Measurements from ENCODE around the gene ELL. TPM values are rescaled to one million over a fixed set of nuclear protein-coding genes. Genes with fewer than 3 reads are reported as not detected.
A peak's percentile ranks its signal among the peaks of the same experiment; 100 is the strongest.

Gene ELL
- total and polyA plus RNA-seq, 5 donors = 9.3 to 19.0 (median 13.6) TPM

GRCh38 chr19:18430417-18431144 lies 91.3 kb downstream of the ELL start:
- intact Hi-C loops (cut with DNase I) = no loop called here
- WGBS = 86% methylated on average over 21 of the region's 21 CpGs
- peak in 2 of 3 donors; percentile 70 to 76 for DNase-seq
- Histone ChIP-seq H3K27me3 (ENCODE audit: control insufficient read depth, insufficient read depth) (no peaks in the 10 kb centered on the region), H3K9me3 (ENCODE audit: control insufficient read depth, low read length) (no peaks in the 10 kb centered on the region), H3K4me3 (ENCODE audit: low read length) (no peak overlapping the region), H3K4me1 (ENCODE audit: control insufficient read depth, insufficient read depth, low read length) (peaks cover 11% of the 10 kb centered on the region), H3K27ac (ENCODE audit: low read length) (no peak overlapping the region)
- no peak for ATAC-seq

DNA sequence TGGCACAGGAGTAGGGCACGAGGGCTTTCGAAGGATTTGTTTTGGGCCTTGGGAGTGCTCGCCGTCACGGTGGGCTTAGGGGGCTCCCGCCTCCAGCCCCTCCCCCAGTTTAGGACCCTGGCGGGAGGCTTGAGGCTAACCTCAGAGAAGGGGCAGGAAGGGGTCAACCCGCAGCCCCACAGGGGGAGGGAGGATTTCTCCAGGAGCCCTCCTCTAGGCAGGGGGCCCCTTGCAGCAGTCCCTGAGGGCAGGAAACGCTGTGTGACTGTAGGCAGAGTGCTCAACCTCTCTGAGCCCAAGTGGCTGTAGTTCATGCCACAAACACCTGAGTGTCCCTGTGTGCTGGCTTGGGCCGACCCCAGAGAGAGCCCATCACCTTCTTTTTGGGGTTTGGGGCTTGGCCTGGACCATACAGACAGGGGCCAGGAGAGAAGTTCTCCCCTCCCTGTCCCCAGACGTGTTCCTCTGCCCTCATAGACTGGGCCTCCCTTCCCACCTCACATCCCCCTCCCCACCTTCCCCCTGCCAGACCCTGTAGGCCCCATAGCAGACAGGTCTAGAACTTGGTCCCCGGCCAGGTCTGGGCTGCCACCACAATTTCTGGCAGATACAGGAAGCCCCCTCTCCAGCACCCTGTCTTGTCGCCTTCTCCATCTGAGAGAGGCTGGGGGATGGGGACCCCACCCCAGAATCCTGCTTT lies 92.0 kb downstream of the ELL start:
- intact Hi-C loops (cut with DNase I) = no loop called here

GRCh38 chr19:18428787-18429674 lies 92.8 kb downstream of the ELL start:
- no peaks in the 10 kb centered on the region for H3K9me3 ChIP-seq (ENCODE audit: control insufficient read depth, low read length)
- intact Hi-C loops (cut with DNase I) = no loop called here
- peaks cover 13% of the 10 kb centered on the region for H3K4me1 ChIP-seq (ENCODE audit: control insufficient read depth, insufficient read depth, low read length)
- 6% methylated on average over 77 of the region's 77 CpGs for WGBS
- no peaks in the 10 kb centered on the region for H3K27me3 ChIP-seq (ENCODE audit: control insufficient read depth, insufficient read depth)
- peak overlapping the region; percentile 49 for H3K4me3 ChIP-seq (ENCODE audit: low read length)
- peak overlapping the region; percentile 35 for H3K27ac ChIP-seq (ENCODE audit: low read length)
- ATAC-seq (peak; percentile 64 to 75), DNase-seq (peak; percentile 89 to 95 (median 95))

More for the DNA sequence above, 92.0 kb downstream of the ELL start:
- DNase-seq = peak in 1 of 3 donors; percentile 61
- 57% methylated on average over 13 of the region's 13 CpGs for WGBS
- peaks cover 13% of the 10 kb centered on the region for H3K4me1 ChIP-seq (ENCODE audit: control insufficient read depth, insufficient read depth, low read length)
- no peaks in the 10 kb centered on the region for H3K27me3 ChIP-seq (ENCODE audit: control insufficient read depth, insufficient read depth)
- no peaks in the 10 kb centered on the region for H3K9me3 ChIP-seq (ENCODE audit: control insufficient read depth, low read length)
- H3K4me3 ChIP-seq (ENCODE audit: low read length) = no peak overlapping the region
- ATAC-seq = no peak
- no peak overlapping the region for H3K27ac ChIP-seq (ENCODE audit: low read length)

GRCh38 chr19:18428173-18428786 lies 93.6 kb downstream of the ELL start:
- ATAC-seq (no peak), DNase-seq (peak in 1 of 3 donors; percentile 56)
- no peak overlapping the region for H3K4me3 ChIP-seq (ENCODE audit: low read length)
- H3K27ac ChIP-seq (ENCODE audit: low read length) = no peak overlapping the region
- intact Hi-C loops (cut with DNase I) = no loop called here
- no peaks in the 10 kb centered on the region for H3K27me3 ChIP-seq (ENCODE audit: control insufficient read depth, insufficient read depth)
- 69% methylated on average over 17 of the region's 17 CpGs for WGBS
- no peaks in the 10 kb centered on the region for H3K9me3 ChIP-seq (ENCODE audit: control insufficient read depth, low read length)
- peaks cover 18% of the 10 kb centered on the region for H3K4me1 ChIP-seq (ENCODE audit: control insufficient read depth, insufficient read depth, low read length)

- H3K4me3 ChIP-seq (ENCODE audit: low read length) = no peak overlapping the region
- intact Hi-C loops (cut with DNase I) = no loop called here
- H3K9me3 ChIP-seq (ENCODE audit: control insufficient read depth, low read length) = no peaks in the 10 kb centered on the region
- H3K27ac ChIP-seq (ENCODE audit: low read length) = no peak overlapping the region
- peaks cover 18% of the 10 kb centered on the region for H3K4me1 ChIP-seq (ENCODE audit: control insufficient read depth, insufficient read depth, low read length)
- WGBS = 81% methylated on average over 12 of the region's 12 CpGs
- DNase-seq (peak in 1 of 3 donors; percentile 56), ATAC-seq (no peak)
- no peaks in the 10 kb centered on the region for H3K27me3 ChIP-seq (ENCODE audit: control insufficient read depth, insufficient read depth)
These were observed 94.1 kb downstream of the ELL start for GRCh38 chr19:18427743-18428113.

GRCh38 chr19:18427080-18427742 lies 94.7 kb downstream of the ELL start:
- H3K9me3 ChIP-seq (ENCODE audit: control insufficient read depth, low read length) = no peaks in the 10 kb centered on the region
- no peaks in the 10 kb centered on the region for H3K27me3 ChIP-seq (ENCODE audit: control insufficient read depth, insufficient read depth)
- H3K4me1 ChIP-seq (ENCODE audit: control insufficient read depth, insufficient read depth, low read length) = peaks cover 18% of the 10 kb centered on the region
- intact Hi-C loops (cut with DNase I) = no loop called here
- no peak overlapping the region for H3K4me3 ChIP-seq (ENCODE audit: low read length)
- DNase-seq (peak in 2 of 3 donors; percentile 55 to 70), ATAC-seq (no peak)
- no peak overlapping the region for H3K27ac ChIP-seq (ENCODE audit: low read length)
- 76% methylated on average over 16 of the region's 16 CpGs for WGBS

DNA sequence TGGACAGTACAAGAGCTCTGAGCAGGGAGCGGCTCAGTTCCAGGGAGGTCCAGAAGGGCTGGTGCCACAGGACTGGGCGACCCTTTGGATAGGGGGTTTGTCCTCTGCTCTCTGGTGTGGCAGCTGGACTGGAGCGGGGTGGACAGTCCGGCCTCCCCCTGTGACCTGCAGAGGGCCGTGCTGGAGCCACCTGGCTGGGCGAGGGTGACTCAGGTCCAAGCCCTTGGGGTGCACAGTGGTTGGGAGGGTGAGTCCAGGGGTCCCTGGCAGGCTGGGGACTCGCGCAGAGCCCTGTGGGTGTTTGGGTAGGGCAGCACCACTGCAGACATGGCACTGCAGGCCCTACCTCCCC lies 95.5 kb downstream of the ELL start:
- no peaks in the 10 kb centered on the region for H3K27me3 ChIP-seq (ENCODE audit: control insufficient read depth, insufficient read depth)
- DNase-seq = no peak
- peak in 1 of 2 donors; percentile 0 for ATAC-seq
- H3K9me3 ChIP-seq (ENCODE audit: control insufficient read depth, low read length) = no peaks in the 10 kb centered on the region
- H3K4me3 ChIP-seq (ENCODE audit: low read length) = no peak overlapping the region
- intact Hi-C loops (cut with DNase I) = no loop called here
- H3K4me1 ChIP-seq (ENCODE audit: control insufficient read depth, insufficient read depth, low read length) = peaks cover 18% of the 10 kb centered on the region
- H3K27ac ChIP-seq (ENCODE audit: low read length) = peak overlapping the region; percentile 64
- 68% methylated on average over 8 of the region's 8 CpGs for WGBS

GRCh38 chr19:18425515-18426415 lies 96.1 kb downstream of the ELL start:
- Histone ChIP-seq H3K27ac (ENCODE audit: low read length) (peak overlapping the region; percentile 64), H3K4me3 (ENCODE audit: low read length) (no peak overlapping the region), H3K27me3 (ENCODE audit: control insufficient read depth, insufficient read depth) (no peaks in the 10 kb centered on the region), H3K4me1 (ENCODE audit: control insufficient read depth, insufficient read depth, low read length) (peaks cover 18% of the 10 kb centered on the region), H3K9me3 (ENCODE audit: control insufficient read depth, low read length) (no peaks in the 10 kb centered on the region)
- intact Hi-C loops (cut with DNase I) = no loop called here
- 44% methylated on average over 18 of the region's 18 CpGs for WGBS
- peak; percentile 77 to 91 (median 91) for DNase-seq
- ATAC-seq = peak; percentile 46 to 54

DNA sequence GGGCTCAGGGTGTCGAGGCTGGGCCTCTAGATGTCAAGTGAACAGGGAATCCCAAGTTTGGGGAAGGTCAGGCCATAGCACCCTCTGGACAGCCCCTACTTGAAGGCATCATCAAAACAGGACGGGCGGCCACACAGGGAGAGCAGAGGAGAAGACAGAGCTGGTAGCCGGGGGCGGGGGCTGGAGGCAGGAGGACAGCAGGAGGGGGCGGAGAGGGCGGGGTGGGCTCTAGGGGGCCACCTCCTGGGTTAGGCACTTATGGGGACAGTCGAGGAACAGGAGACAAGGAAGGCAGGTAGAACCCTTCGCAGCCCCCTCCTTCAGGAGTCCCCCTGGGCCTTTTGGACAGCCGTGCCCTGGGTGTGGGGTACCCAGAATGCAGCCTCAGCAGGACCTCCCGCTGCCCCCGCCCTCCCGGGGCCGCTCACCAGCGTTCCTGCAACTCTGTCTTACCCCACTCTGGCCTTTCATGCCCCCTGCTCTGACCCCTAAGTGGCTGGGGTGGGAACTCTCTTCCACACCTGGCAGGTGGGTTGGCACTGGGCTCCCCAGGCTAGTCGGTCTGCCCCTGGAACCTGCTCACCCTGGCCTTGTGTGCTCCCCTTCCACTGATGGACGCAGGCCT lies 96.9 kb downstream of the ELL start:
- intact Hi-C loops (cut with DNase I) = no loop called here
- H3K27me3 ChIP-seq (ENCODE audit: control insufficient read depth, insufficient read depth) = no peaks in the 10 kb centered on the region
- 80% methylated on average over 17 of the region's 17 CpGs for WGBS
- peaks cover 18% of the 10 kb centered on the region for H3K4me1 ChIP-seq (ENCODE audit: control insufficient read depth, insufficient read depth, low read length)
- ATAC-seq (no peak), DNase-seq (peak in 2 of 3 donors; percentile 61 to 62)
- no peak overlapping the region for H3K27ac ChIP-seq (ENCODE audit: low read length)
- no peak overlapping the region for H3K4me3 ChIP-seq (ENCODE audit: low read length)
- no peaks in the 10 kb centered on the region for H3K9me3 ChIP-seq (ENCODE audit: control insufficient read depth, low read length)
